Measurements from ENCODE around the gene ZC3H8. TPM values are rescaled to one million over a fixed set of nuclear protein-coding genes. Genes with fewer than 3 reads are reported as not detected.

The ZC3H8 gene
- total RNA-seq, 1 donor, result 24.8 TPM

DNA sequence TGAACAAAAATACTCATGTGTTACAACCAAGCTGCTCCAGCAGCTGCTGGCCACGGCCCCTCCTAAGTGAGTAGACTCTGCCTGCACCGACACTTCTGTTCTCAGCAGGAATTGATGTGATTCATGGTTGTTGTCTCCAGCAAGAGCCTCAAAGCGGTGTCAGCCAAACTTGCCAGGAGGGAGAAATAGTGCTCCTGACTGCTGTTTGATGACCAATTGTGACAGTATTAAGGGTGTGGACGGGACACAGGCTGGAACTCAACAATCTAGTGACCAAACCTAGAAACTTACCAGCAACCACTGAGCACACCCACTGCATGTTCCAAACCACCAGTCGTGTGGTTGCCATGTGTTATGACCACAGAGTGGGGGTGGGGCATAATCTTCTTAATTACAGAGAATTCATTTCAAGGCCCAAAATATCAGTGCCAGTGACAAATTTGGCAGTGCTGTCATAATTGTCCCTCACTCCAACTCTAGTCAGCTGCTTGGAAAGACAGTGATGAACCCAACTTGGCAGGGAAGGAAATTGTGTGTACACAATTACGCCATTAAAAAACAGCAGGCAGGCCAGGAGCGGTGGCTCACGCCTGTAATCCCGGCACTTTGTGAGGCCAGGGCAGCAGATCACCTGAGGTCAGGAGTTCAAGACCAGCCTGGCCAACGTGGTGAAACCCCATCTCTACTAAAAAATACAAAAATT lies 86.3 kb downstream of the ZC3H8 start:
- H3K4me1 ChIP-seq (ENCODE audit: insufficient read depth, low read length), result no peaks in the 10 kb centered on the region
- no peak overlapping the region for H3K4me3 ChIP-seq (ENCODE audit: low read length)
- no peaks in the 10 kb centered on the region for H3K27me3 ChIP-seq (ENCODE audit: insufficient read depth, low read length)
- no peaks in the 10 kb centered on the region for H3K9me3 ChIP-seq (ENCODE audit: low read depth, low read length)

DNA sequence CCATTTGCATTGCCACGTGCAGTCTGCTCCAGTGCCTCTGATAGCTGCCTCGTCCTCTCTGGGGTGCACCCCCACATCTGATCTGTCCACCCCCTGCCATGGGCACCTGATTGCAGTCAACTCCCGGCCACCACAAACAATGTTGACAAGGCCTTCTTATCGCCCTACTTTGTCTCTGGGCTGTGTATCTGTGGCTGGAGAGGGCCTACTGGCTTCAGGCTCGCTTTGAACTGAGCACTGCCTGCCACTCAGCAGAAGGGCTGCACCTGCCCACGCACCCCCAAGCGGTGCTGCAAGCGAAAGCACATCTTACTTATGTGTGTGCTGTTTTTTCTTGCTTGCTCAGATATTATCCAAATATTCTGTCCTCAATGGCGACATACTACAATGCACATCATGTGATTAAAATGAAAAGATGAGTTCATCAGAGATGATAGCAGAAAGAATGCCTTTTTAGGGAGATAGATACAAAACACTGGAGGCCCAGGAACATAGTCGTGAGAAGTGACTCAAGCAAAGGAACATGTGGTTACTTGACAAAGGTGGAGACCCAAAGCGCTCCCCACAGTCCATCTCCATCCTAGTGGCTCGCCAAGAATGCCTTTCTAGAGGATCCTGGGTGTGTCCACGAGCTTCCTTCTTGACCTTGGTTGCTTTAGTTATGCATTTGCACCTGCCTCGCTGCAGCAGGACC lies 87.9 kb downstream of the ZC3H8 start:
- H3K4me3 ChIP-seq (ENCODE audit: low read length), result no peak overlapping the region
- H3K4me1 ChIP-seq (ENCODE audit: insufficient read depth, low read length), result no peaks in the 10 kb centered on the region
- no peaks in the 10 kb centered on the region for H3K9me3 ChIP-seq (ENCODE audit: low read depth, low read length)
- H3K27me3 ChIP-seq (ENCODE audit: insufficient read depth, low read length), result no peaks in the 10 kb centered on the region

GRCh38 chr2:112165296-112165695 lies 89.5 kb downstream of the ZC3H8 start:
- H3K9me3 ChIP-seq (ENCODE audit: low read depth, low read length), result no peaks in the 10 kb centered on the region
- H3K27me3 ChIP-seq (ENCODE audit: insufficient read depth, low read length), result no peaks in the 10 kb centered on the region
- no peak overlapping the region for H3K4me3 ChIP-seq (ENCODE audit: low read length)
- H3K4me1 ChIP-seq (ENCODE audit: insufficient read depth, low read length), result no peaks in the 10 kb centered on the region

DNA sequence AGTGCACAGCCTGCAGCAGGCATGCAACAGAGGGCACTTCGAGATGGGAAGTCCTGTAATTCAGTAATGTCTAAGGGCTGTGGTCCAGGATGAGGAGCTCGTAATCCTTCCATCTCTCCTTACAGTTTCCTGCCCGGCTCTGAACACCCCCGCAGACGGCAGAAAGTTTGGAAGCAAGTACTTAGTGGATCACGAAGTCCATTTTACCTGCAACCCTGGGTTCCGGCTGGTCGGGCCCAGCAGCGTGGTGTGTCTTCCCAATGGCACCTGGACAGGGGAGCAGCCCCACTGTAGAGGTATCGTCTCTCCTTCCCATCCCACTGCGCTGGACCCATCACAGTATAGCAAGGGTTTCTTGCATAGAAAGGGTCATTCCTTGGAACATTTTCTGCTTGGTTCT lies 90.0 kb downstream of the ZC3H8 start:
- Histone ChIP-seq H3K4me1 (ENCODE audit: insufficient read depth, low read length) (no peaks in the 10 kb centered on the region), H3K4me3 (ENCODE audit: low read length) (no peak overlapping the region), H3K9me3 (ENCODE audit: low read depth, low read length) (no peaks in the 10 kb centered on the region), H3K27me3 (ENCODE audit: insufficient read depth, low read length) (no peaks in the 10 kb centered on the region)

- Histone ChIP-seq H3K9me3 (ENCODE audit: low read depth, low read length) (no peaks in the 10 kb centered on the region), H3K4me3 (ENCODE audit: low read length) (no peak overlapping the region), H3K27me3 (ENCODE audit: insufficient read depth, low read length) (no peaks in the 10 kb centered on the region), H3K4me1 (ENCODE audit: insufficient read depth, low read length) (no peaks in the 10 kb centered on the region)
Observed at GRCh38 chr2:112163541-112163981, 91.3 kb downstream of the ZC3H8 start.

DNA sequence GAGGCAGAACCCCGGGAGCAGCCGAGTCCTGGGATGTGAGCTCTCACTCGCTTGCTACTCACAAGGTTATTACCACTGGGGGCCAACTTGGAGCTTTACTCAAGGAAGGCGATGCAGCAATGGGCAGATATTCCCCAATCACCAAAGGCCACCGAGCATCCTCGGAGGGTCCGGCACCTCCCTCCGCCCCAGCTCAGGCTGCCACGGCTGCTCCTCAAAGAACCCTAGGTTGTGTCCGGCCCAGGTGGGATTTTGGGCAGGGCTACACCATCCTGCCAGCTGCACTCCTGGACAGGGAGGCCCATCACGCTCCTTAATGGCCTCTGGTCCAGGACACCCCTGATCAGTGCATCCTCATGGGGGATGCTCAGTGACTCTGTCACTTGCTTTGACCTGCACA lies 91.9 kb downstream of the ZC3H8 start:
- no peak overlapping the region for H3K4me3 ChIP-seq (ENCODE audit: low read length)
- no peaks in the 10 kb centered on the region for H3K27me3 ChIP-seq (ENCODE audit: insufficient read depth, low read length)
- H3K4me1 ChIP-seq (ENCODE audit: insufficient read depth, low read length), result no peaks in the 10 kb centered on the region
- no peaks in the 10 kb centered on the region for H3K9me3 ChIP-seq (ENCODE audit: low read depth, low read length)

- Histone ChIP-seq H3K4me3 (ENCODE audit: low read length) (no peak overlapping the region), H3K4me1 (ENCODE audit: insufficient read depth, low read length) (no peaks in the 10 kb centered on the region), H3K9me3 (ENCODE audit: low read depth, low read length) (no peaks in the 10 kb centered on the region), H3K27me3 (ENCODE audit: insufficient read depth, low read length) (no peaks in the 10 kb centered on the region)
Observed at GRCh38 chr2:112162341-112162740, 92.5 kb downstream of the ZC3H8 start.

Other genes starting within 250 kb of the ZC3H8 start
- 16.4 TPM for gene TMEM87B, start 199.8 kb downstream of the ZC3H8 start, total RNA-seq
- gene FBLN7, start 116.7 kb downstream of the ZC3H8 start, total RNA-seq, result 7.8 TPM
- gene ZC3H6, start 20.6 kb upstream of the ZC3H8 start, total RNA-seq, result 10.2 TPM
- 96.6 TPM for gene RGPD8, start 178.6 kb upstream of the ZC3H8 start, total RNA-seq
- gene TTL, start 227.1 kb upstream of the ZC3H8 start, total RNA-seq, result 11.0 TPM